PFSK-1 (cell line): ENCODE results near the gene SEMA3C.

Source experiments
- FOXP2 ChIP-seq: optimal IDR thresholded peaks from 2 replicates; pipeline ENCODE3; 2011; ENCODE audit warnings: borderline replicate concordance, control low read depth, inconsistent platforms; ENCODE audit not compliant: insufficient read depth; ENCODE audit errors: extremely low read length, extremely low read depth
- POLR2AphosphoS5 ChIP-seq: IDR thresholded peaks from 2 replicates; pipeline ENCODE4 v1.6.1; 2012; ENCODE audit warnings: low read depth, mild to moderate bottlenecking, control low read depth, low read length, moderate library complexity
- REST ChIP-seq, 2 experiments: IDR thresholded peaks; 2 replicates each; pipeline versions ENCODE4 v1.6.1 to v1.8.0; 2011 to 2012; ENCODE audit warnings: low read depth in 2 of 2, low read length in 2 of 2, control low read depth in 1 of 2, inconsistent platforms in 1 of 2, mild to moderate bottlenecking in 1 of 2, moderate library complexity in 1 of 2; ENCODE audit not compliant: insufficient read depth in 1 of 2
- SIN3A ChIP-seq: IDR thresholded peaks from 2 replicates; pipeline ENCODE4 v1.6.1; 2012; ENCODE audit warnings: mild to moderate bottlenecking, low read length, moderate library complexity, borderline replicate concordance; ENCODE audit not compliant: insufficient read depth

GRCh38 chr7:80816806-80817205, 102.0 kb downstream of the SEMA3C start:
- TF ChIP-seq POLR2AphosphoS5 (no peak), FOXP2 (no peak), SIN3A (no peak), REST (IDR thresholded peaks at IDR 0.05; ENCODE audit: insufficient read depth in 1 of 2, low read depth in 2 of 2, low read length in 2 of 2) (no peak)
